Activated CD8-positive, alpha-beta memory T cell treated with anti-CD3 and anti-CD28 coated beads for 48 hours (primary cell): ENCODE results near the gene ZP1.

Experiments used
- DNase-seq, 3 experiments: peaks; one replicate each; pipeline ENCODE4 v3.0.0-alpha.2; 2020; ENCODE audit warnings: low read depth in 2 of 3, low spot score in 2 of 3

Gene ZP1

GRCh38 chr11:60844045-60844869, 23.1 kb upstream of the ZP1 start:
- no peak for DNase-seq

DNA sequence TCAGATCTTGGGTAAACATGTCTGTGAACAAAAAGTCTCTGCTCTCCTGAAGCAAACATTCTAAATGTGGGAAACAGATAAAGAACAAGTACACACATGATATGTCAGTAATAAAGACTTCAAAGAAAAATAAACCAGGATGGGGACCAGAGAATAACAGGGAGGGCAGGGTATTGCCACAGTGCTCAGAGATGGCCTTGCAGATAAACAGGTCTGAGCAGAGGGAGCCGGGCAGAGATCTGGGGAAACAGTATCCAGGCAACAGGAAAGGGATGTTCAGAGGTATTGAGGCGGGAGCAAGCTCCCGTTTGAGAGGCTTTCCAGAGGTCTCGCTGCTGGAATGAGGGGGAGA, 22.5 kb upstream of the ZP1 start:
- DNase-seq, result no peak

- no peak for DNase-seq
Measured at GRCh38 chr11:60845338-60845737, 22.0 kb upstream of the ZP1 start.

GRCh38 chr11:60847281-60847680, 20.1 kb upstream of the ZP1 start:
- no peak for DNase-seq

DNA sequence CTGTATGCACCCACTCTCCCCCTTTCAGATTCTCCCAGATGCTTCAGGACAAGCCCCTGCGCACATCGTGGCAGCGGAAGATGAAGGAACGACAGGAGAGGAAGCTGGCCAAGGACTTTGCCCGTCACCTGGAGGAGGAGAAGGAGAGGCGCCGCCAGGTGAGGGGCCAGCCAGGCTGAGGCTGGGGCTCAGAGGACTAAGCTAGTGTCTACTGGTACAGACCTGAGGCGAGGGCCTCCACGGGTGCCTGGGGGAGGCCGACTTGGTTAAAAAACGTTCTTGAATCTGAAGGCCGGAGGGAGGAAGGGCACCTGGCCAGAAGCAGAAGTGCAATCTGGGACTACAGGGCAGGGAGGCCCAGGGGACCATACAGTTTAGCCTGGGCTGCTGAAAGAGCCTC, 19.4 kb upstream of the ZP1 start:
- no peak for DNase-seq

DNA sequence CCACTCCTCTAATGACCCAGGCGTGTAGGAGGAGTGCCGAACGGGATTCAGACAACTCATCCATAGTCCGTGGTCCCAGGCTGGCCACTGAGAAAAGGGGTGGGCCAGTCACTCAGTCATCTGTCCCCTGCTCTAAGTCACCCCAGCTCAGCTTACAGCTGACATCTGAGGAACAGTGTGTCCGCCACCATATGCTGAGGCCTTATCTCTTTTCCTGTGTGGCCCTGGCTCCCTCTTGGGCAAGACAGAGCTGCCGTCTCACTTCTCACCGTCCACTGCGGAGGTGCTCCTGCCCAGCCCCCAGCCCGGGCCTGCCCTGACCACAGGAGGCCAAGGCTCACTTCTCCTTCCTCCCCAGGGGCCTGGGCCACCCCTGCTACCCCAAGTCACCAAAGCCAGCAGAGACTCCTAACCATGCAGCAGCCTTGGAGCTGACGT, 18.6 kb upstream of the ZP1 start:
- DNase-seq, result no peak

- DNase-seq, result no peak
Measured at GRCh38 chr11:60849641-60850520, 17.5 kb upstream of the ZP1 start.

DNA sequence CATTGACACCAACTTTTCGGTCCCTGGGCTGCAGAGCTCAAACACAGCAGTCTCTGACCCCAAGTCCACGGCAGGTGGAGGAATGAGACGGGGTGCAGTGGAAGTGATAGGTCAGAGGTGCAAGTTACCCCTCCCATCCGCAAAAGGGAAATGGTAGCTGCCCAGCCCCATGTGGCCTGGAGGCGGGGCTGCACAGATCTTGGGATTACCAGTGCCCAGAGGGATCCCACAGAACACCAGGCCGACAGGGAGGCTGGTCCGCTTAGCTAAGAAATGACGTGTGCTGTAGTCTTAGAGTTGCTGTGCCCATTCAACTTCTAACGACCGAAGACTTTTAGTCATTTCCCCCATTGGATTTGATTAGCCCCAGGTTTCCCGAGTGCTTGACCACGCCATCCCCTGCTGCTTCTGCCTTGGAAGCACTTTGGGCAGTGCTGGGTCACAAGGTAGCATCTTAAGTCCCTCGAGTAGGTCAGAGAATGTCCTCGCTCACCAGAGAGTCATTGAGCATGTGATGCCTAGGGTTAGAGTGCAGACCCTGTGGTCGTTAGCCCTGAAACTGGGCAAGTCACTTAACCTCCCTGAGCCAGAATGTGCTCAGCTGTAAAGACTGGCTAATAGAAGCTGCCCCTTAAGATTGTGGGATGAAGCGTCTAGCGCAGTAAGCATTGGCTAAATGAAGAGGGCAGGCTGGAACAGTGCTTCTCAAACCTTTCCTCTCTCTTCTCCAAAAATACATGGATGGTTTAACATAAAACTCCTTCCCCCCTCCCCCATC, 15.8 kb upstream of the ZP1 start:
- no peak for DNase-seq

- DNase-seq, result no peak
Measured at GRCh38 chr11:60852117-60852981, 15.0 kb upstream of the ZP1 start.

DNA sequence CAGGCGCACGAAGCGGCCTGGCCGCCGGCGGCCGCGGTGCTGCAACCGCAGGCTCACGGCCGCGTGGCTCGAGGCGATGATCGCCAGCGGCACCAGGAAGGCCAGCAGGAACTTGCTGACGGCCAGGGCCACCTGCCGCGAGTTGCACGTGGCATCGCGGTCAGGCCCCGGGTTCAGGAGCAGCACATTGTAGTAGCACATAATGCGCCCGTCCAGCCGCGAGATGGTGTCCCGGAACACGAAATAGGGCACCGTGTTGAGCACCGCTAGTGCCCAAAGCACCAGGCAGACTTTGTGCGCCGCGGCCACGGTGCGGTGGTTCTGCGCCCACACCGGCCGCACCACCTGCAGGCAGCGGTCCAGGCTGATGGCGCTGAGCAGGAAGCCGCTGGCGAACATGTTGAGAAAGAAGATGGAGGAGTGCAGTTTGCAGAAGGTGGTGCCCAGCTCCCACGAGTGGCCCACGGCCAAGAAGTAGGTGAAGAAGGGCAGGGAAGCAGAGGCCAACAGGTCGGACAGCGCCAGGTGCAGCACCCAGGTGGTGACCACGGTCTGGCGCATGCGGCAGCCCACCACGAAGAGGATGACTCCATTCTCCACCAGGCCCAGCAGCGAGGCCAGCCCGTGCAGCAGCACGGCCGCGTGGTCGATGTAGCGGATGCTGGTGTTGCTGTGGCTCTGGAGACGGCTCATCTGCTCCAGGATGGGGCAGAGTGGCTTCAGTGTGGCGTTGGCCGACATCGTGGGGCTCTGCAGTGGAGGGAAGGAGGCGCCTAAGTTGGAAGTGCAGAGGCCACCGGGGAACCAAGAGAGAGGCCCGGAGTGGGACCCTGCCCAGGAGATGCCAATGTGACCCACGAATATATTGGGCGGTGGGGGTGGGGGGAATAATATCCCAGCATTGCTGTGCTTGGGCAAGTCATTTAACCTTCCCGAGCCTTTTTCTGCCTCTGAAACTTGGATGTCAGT, 14.1 kb upstream of the ZP1 start:
- no peak for DNase-seq

DNA sequence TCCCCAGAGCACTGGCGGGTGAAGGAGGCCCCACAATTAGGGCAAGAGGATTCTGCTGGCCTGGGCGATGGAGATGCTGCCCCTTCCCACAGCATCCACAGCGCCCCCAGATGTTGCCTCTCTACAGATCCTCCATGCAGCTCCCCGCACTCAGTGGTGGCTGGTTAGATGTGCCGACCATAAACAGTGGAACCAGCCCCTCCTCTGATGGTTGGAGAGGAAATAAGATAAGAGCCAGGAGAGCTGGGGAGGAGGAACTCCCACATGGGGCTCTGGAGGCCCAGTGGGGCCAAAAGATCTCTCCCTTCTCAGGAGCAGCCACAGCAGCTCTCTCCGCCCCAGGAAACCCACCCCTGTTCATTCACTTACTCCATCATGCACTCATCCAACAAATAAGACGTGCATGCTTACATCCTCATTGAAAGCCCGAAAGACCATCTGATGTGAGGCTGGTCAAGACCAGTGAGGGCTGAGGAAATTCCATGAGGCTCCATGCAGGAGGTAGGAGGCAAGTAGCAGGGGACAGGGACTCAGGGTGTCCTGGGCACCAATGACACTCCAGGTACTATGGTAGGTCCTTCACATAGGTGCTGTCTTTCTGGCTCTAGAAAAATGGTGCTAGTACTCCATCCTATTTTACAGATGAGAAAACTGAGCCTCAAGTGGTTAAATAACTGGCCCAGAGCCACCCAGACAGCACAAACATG, 13.0 kb upstream of the ZP1 start:
- DNase-seq, result no peak

DNA sequence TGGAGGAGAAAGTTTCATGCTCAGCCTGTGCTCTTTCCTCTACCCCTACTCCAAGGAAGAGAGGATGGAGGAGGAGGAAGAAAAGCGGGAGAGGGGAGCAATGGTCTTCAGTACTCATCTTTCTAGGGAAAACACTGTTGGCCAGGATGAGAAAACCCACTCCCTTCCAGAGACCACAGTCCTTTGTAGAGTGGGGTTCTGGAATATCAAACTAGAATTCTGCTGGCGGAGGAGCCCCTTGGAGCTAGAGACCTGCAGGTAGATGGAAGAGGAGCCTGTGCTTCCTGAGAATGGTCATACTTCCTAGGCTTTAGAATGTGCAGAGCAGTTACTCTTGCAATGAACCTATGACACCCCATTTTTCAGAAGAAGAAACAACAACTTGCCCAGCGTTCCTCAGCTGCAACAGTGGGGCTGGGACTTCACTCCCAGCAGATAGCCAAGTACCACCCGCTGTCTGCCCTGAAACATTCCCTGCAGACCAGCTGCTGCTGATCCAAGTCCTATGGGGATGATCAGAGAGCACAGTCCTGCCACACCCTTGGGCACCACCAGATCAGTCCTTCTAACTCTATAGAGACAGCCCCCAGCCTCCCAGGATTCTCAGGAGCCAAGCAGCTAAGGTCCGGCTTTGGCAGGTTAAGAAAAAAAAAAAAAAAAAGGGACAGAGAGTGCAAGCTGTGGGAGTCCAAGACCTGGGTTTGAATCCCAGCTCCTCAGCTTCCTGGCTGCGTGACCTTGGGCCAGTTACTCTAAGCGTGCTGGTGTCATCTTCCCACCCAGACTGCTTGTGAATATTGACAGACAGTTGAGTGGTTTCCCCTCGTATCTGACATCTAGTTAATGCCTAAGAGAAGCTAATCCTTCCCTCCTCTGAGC, 12.3 kb upstream of the ZP1 start:
- DNase-seq, result no peak

GRCh38 chr11:60855726-60856633, 11.4 kb upstream of the ZP1 start, which contains the start of gene PTGDR2:
Gene PTGDR2, minus strand, starts transcription at chr11:60855950. Its CDS starts 2,228 bp downstream, at chr11:60853722.
- no peak for DNase-seq

- no peak for DNase-seq
Measured at GRCh38 chr11:60857378-60858232, 9.7 kb upstream of the ZP1 start.

- DNase-seq, result no peak
Measured at GRCh38 chr11:60858236-60858635, 9.1 kb upstream of the ZP1 start.
